ENCODE measurements around the gene RAPGEF5. TPM values are rescaled to one million over a fixed set of nuclear protein-coding genes. Genes with fewer than 3 reads are reported as not detected.

RAPGEF5 gene
- total and polyA plus RNA-seq, 4 donors, result 7.1 to 54.8 (median 13.0) TPM

- Histone ChIP-seq H3K9ac (ENCODE audit: low read depth in 1 of 2, low read length in 2 of 2) (no peak overlapping the region), H3K4me3 (ENCODE audit: low read depth in 1 of 3, low read length in 3 of 3) (no peak overlapping the region), H3K36me3 (ENCODE audit: control insufficient read depth in 4 of 4, insufficient read depth in 3 of 4, low read depth in 1 of 4, low read length in 3 of 4) (peaks cover 0 to 11% (median 6%) of the 10 kb centered on the region in 4 donors), H3K9me3 (ENCODE audit: control insufficient read depth in 4 of 4, low read length in 3 of 4) (no peaks in the 10 kb centered on the region), H3K27ac (ENCODE audit: low read depth in 1 of 2, low read length in 2 of 2) (no peak overlapping the region), H3K27me3 (ENCODE audit: control insufficient read depth in 4 of 4, insufficient read depth in 4 of 4, low read length in 3 of 4) (no peaks in the 10 kb centered on the region), H3K4me1 (ENCODE audit: control insufficient read depth in 4 of 4, insufficient read depth in 4 of 4, low read length in 3 of 4) (no peaks in the 10 kb centered on the region)
- DNase-seq (ENCODE audit: low spot score), result no peak
- no peak for TF ChIP-seq JUND (IDR thresholded peaks at IDR 0.05)
- TF ChIP-seq, protein P1, sequence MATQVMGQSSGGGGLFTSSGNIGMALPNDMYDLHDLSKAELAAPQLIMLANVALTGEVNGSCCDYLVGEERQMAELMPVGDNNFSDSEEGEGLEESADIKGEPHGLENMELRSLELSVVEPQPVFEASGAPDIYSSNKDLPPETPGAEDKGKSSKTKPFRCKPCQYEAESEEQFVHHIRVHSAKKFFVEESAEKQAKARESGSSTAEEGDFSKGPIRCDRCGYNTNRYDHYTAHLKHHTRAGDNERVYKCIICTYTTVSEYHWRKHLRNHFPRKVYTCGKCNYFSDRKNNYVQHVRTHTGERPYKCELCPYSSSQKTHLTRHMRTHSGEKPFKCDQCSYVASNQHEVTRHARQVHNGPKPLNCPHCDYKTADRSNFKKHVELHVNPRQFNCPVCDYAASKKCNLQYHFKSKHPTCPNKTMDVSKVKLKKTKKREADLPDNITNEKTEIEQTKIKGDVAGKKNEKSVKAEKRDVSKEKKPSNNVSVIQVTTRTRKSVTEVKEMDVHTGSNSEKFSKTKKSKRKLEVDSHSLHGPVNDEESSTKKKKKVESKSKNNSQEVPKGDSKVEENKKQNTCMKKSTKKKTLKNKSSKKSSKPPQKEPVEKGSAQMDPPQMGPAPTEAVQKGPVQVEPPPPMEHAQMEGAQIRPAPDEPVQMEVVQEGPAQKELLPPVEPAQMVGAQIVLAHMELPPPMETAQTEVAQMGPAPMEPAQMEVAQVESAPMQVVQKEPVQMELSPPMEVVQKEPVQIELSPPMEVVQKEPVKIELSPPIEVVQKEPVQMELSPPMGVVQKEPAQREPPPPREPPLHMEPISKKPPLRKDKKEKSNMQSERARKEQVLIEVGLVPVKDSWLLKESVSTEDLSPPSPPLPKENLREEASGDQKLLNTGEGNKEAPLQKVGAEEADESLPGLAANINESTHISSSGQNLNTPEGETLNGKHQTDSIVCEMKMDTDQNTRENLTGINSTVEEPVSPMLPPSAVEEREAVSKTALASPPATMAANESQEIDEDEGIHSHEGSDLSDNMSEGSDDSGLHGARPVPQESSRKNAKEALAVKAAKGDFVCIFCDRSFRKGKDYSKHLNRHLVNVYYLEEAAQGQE (IDR thresholded peaks at IDR 0.05), result peak; percentile 22
- peak in 1 of 2 donors; percentile 50 for TF ChIP-seq RXRA (IDR thresholded peaks at IDR 0.05)
- no peak for TF ChIP-seq FOXA2 (IDR thresholded peaks at IDR 0.05)
- TF ChIP-seq NR2F2 (IDR thresholded peaks at IDR 0.05), result peak; percentile 42
- TF ChIP-seq, protein P2, sequence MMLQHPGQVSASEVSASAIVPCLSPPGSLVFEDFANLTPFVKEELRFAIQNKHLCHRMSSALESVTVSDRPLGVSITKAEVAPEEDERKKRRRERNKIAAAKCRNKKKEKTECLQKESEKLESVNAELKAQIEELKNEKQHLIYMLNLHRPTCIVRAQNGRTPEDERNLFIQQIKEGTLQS (IDR thresholded peaks at IDR 0.05), result no peak
- TF ChIP-seq SP1 (IDR thresholded peaks at IDR 0.05), result peak; percentile 15
- no peak for TF ChIP-seq TAF1 (conservative IDR thresholded peaks at IDR 0.05)
- no peak for TF ChIP-seq GABPA (IDR thresholded peaks at IDR 0.05 in 1 of 2, conservative IDR thresholded peaks at IDR 0.05 in 1 of 2)
- 77% methylated on average over 4 of the region's 4 CpGs for WGBS
These were observed 152.6 kb downstream of the RAPGEF5 start for GRCh38 chr7:22204312-22204711.

DNA sequence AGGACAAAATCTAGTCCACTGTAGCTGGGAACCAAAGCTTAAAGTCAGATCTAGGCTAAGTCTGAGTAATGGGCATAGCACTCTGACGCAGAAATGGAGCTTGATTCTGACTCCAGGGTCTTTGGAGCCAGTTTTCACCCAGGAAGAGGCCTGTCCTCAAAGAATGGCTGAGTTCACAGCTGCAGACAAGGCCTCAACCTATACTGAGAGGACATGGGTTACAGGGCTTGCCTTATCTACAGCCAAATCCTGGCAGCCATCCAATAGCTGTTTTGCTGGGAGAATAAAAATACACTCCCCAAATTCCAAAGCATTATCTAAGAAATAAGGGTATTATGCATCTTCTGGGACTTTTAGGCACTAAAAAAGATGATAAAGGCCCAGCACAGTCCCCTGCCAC is 154.8 kb downstream of the RAPGEF5 start:
- Histone ChIP-seq H3K4me1 (ENCODE audit: control insufficient read depth in 4 of 4, insufficient read depth in 4 of 4, low read length in 3 of 4) (peaks cover 0 to 2% (median 0%) of the 10 kb centered on the region in 4 donors), H3K27me3 (ENCODE audit: control insufficient read depth in 4 of 4, insufficient read depth in 4 of 4, low read length in 3 of 4) (no peaks in the 10 kb centered on the region), H3K36me3 (ENCODE audit: control insufficient read depth in 4 of 4, insufficient read depth in 3 of 4, low read depth in 1 of 4, low read length in 3 of 4) (peaks cover 0 to 11% (median 6%) of the 10 kb centered on the region in 4 donors), H3K9ac (ENCODE audit: low read depth in 1 of 2, low read length in 2 of 2) (no peak overlapping the region), H3K9me3 (ENCODE audit: control insufficient read depth in 4 of 4, low read length in 3 of 4) (no peaks in the 10 kb centered on the region), H3K27ac (ENCODE audit: low read depth in 1 of 2, low read length in 2 of 2) (no peak overlapping the region), H3K4me3 (ENCODE audit: low read depth in 1 of 3, low read length in 3 of 3) (no peak overlapping the region)
- no peak for DNase-seq (ENCODE audit: low spot score)
- TF ChIP-seq, protein P2 (IDR thresholded peaks at IDR 0.05), result no peak
- TF ChIP-seq RAD21 (IDR thresholded peaks at IDR 0.05) (no peak), HNF4G (IDR thresholded peaks at IDR 0.05) (no peak), HNF4A (conservative IDR thresholded peaks at IDR 0.05) (no peak), NR2F2 (IDR thresholded peaks at IDR 0.05) (no peak), CTCF (IDR thresholded peaks at IDR 0.05; ENCODE audit: low read depth, low read length, missing input control) (no peak), FOXA1 (IDR thresholded peaks at IDR 0.05) (no peak), EGR1 (IDR thresholded peaks at IDR 0.05; ENCODE audit: low read depth in 2 of 2) (no peak), SP1 (IDR thresholded peaks at IDR 0.05) (no peak), FOXA2 (IDR thresholded peaks at IDR 0.05) (no peak), TAF1 (conservative IDR thresholded peaks at IDR 0.05) (no peak)
- TF ChIP-seq, protein P3, sequence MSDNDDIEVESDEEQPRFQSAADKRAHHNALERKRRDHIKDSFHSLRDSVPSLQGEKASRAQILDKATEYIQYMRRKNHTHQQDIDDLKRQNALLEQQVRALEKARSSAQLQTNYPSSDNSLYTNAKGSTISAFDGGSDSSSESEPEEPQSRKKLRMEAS (IDR thresholded peaks at IDR 0.05), result no peak
- 98% methylated on average over 1 of the region's 1 CpG for WGBS
